GM10266 (cell line): ENCODE data around the gene RNF183.

ENCODE experiments used
- DNase-seq: peaks from one replicate; pipeline ENCODE4 v3.0.0; 2012; ENCODE audit errors: extremely low spot score
- TF ChIP-seq, protein P1 (sequence below): IDR thresholded peaks from 2 replicates; pipeline ENCODE4 v1.5.1; 2012; ENCODE audit warnings: mild to moderate bottlenecking, low read depth; ENCODE audit not compliant: control insufficient read depth, insufficient read depth; ENCODE audit errors: missing control alignments

RNF183 gene

GRCh38 chr9:113331780-113332179, 28.6 kb upstream of the RNF183 start:
- TF ChIP-seq, protein P1, sequence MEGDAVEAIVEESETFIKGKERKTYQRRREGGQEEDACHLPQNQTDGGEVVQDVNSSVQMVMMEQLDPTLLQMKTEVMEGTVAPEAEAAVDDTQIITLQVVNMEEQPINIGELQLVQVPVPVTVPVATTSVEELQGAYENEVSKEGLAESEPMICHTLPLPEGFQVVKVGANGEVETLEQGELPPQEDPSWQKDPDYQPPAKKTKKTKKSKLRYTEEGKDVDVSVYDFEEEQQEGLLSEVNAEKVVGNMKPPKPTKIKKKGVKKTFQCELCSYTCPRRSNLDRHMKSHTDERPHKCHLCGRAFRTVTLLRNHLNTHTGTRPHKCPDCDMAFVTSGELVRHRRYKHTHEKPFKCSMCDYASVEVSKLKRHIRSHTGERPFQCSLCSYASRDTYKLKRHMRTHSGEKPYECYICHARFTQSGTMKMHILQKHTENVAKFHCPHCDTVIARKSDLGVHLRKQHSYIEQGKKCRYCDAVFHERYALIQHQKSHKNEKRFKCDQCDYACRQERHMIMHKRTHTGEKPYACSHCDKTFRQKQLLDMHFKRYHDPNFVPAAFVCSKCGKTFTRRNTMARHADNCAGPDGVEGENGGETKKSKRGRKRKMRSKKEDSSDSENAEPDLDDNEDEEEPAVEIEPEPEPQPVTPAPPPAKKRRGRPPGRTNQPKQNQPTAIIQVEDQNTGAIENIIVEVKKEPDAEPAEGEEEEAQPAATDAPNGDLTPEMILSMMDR = no peak
- DNase-seq = no peak

DNA sequence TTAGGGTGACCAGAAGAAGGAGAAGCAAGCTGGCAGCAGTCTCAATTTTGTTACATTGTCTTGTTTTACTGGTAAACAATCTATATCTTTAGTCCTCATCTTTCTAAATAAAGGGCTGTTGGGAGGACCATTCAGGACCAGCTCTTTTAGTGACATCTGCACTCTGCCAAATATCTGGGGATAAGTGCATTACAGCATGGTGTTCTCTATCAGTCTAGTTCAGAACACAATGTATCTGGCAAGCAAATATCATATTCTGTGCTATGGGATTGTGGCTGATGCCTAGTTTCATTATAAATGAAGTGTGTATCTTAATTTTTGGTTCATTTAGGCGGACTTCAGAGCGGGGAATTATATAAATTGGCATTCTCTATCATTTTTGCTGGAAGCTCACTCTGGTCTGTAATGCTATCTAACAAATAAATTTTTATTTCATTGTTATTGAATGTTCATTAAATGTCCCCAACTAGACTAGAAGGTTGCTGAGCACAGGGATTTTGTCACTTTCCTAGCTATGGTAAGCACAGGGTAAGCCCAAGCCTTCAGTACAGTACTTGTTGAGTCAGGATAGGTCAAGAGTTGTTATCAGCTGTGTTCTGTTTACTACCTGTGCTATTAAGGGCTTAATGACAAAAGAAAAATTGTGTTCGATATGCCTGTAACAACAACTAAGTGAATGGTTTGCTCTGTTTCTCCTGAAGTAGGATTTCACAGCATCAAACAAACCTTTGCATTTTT, 25.0 kb upstream of the RNF183 start:
- no peak for DNase-seq
- TF ChIP-seq, protein P1 = no peak

DNA sequence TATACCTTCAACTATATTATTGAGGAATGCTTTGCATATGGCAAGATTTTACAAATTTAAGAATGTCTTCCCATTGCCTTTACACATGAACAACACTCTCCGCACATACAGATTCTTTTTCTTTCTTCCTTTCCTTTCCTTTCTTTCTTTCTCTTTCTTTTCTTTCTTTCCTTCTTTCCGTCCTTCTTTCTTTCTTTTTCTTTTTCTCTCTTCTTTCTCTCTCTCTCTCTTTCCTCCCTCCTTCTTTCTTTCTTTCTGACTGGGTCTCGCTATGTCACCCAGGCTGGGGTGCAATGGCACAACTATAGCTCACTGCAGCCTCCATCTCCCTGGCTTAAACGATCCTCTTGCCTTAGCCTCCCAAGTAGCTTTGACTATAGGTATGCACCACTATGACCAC, 23.1 kb upstream of the RNF183 start:
- no peak for DNase-seq
- TF ChIP-seq, protein P1 = no peak

DNA sequence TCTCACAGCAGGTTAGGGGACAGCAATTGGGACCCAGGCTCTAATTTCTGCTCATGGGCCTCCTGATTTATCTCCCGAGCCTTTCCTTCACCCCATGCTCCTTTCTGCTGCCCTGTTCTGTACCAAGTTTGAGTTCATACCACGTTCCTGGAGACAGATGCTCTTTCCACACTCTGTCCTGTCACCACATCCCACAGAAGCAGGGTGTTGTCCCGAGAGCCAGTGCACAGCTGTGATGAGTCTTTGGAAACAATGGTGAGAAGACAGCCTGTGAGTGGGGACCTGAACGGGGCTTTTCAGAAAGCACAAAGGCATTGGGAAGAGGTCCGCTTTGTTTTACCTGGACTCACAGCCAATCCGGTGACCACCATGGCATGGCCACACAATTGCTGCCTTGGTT, 19.5 kb upstream of the RNF183 start:
- no peak for DNase-seq
- TF ChIP-seq, protein P1 = no peak

DNA sequence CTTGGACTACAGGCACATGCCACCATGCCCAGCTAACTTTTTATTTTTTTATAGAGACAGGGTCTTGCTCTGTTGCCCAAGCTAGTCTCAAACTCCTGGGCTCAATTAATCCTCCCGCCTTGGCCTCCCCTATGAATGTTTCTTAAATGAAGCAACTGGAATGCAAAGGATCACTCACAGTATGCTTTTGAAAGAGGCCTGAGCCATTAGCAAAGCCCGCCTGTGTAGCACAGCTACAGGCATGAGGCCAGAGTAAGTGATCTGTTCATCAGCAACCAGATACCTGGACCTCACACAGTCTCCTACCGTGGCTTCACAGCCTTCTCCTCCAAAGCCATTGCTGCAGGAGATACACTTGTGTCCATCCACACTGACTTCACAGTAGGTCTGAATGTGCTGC, 16.9 kb upstream of the RNF183 start:
- no peak for DNase-seq
- TF ChIP-seq, protein P1 = no peak

- DNase-seq = no peak
- TF ChIP-seq, protein P1 = no peak
These were observed 15.9 kb upstream of the RNF183 start for GRCh38 chr9:113319054-113319453.

DNA sequence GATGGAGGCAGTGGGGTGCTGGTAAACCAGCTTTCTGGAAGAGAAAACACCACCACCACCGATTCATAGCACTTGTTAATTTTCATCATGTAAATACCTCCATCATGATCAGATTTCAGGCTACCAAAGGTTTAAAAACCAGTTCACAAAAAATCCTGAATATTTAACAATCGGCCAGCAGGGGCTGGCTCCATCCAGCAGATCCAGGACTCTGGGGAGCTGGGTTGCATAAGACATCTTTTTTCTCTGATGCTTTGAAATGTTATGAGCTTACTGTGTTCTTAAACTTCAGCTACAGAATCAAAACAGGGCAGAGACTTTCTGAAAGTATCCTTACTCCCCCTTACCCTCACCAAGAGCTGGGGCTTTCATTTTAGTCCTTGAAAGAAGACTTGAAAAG, 14.6 kb upstream of the RNF183 start:
- TF ChIP-seq, protein P1 = no peak
- DNase-seq = no peak
